Fibroblast of skin of abdomen (primary cell): ENCODE data around the gene RASIP1.
A peak's percentile ranks its signal among the peaks of the same experiment; 100 is the strongest.

Experiments used
- DNase-seq: peaks from one replicate; pipeline ENCODE4 v3.0.0-alpha.2; 2013

RASIP1 gene

DNA sequence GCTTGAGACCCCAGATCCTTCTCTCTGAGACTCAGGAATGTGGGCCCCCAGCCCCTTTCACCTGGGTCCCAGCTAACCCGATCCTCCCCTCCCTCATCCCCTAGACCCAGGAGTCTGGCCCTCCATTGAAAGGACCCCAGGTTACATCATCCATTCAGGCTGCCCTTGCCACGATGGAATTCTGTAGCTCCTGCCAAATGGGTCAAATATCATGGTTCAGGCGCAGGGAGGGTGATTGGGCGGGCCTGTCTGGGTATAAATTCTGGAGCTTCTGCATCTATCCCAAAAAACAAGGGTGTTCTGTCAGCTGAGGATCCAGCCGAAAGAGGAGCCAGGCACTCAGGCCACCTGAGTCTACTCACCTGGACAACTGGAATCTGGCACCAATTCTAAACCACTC lies 15.4 kb upstream of the RASIP1 start:
- no peak for DNase-seq

DNA sequence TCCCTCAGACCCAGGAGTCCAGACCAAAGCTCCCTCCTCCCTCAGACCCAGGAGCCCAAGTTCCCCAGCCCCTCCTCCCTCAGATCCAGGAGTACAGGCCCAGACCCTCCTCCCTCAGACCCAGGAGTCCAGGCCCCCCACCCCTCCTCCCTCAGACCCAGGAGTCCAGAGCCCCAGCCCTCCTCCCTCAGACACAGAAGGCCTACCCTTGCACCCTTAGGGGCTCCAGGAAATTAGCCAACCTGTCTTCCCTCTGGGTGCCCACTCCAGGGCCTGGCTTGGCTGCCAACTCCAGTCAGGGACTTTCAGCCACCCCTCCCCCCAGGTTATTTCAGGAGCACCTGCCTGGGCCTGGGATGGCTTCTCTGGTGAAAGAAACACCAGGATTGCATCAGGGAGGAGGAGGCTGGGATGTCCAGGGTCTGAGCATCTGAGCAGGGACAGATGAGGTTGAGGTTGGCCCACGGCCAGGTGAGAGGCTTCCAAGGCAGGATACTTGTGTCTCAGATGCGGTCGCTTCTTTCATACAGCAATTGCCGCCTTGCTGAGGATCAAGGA lies 14.8 kb upstream of the RASIP1 start, which contains the start of gene FGF21:
TSS of gene FGF21 (plus strand) at position 441 of the 558 bp plus-strand sequence. CDS start 713 bp downstream, outside the sequence.
- peak; percentile 35 for DNase-seq

DNA sequence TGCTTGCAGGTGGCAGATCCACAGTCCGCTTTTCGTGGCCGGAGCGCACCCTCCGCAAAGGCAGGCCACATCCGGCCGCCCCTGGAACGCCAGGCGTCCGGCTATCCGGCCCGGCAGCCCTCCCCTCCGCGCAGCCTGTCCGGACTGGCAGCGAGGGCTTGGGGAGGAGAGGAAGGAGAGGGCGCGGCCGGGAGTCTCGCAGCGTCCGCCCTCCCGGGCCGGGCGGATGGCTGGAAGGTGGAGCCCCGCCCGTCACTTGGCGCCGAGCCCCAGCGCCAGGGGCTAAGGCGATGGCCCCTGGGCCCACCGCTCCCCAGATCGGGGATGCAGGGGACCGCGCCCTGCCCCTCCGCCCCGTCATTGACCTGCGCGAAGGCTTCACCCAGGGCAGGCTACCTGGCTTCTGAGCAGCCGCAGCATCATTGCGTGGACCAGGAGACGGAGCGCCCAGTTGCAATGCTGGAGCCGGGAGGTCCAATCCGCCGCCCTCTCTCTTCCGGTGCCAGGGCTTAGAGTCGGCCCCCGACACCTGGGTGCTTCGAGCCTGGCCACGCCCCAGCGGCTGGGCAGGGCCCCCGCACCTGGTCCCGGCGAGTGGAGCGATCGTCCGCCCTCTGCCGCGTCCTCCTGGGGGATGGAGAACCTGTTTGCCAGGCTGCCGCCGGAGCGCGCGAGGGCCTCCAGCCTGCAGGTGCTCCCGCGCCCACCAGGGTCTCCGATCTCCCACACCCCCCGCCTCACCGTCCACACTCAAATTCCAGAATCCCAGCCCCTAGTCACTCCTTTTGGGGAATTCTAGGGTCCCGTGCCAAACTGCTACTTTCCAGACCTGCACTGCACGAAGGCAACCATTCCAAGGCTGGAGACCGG lies 12.3 kb upstream of the RASIP1 start, which contains the start of gene FUT1:
TSS of gene FUT1 (minus strand) at position 146 of the 870 bp plus-strand sequence. CDS start 1,360 bp downstream, outside the sequence.
- no peak for DNase-seq

DNA sequence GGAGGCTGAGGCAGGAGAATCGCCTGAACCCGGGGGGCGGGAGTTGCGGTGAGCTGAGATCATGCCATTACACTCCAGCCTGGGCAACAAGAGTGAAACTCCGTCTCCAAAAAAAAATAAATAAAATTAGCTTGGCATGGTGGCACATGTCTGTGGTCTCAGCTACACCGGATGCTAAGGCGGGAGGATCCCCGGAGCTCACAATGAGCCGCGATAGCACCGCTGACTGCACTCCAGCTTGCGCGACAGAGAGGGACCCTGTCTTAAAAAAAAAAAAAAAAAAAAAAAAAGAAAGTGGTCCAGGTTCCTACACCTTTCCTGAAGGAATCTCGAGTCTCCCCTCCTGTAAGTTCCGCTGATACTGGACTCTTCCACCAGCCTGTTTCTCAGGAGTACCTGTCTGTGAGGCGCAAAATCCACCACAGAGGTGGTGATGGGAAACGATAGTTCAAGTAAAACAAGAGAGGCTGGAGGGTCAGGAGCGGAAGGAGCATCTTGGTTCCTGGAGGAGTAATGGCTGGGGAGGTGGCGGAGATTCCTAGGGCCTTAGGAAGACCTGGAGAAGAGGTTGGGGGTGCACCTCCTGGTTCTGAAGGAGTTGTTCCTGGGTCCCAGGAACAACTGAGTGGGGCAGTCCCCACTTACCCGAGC lies 11.6 kb upstream of the RASIP1 start:
- no peak for DNase-seq

DNA sequence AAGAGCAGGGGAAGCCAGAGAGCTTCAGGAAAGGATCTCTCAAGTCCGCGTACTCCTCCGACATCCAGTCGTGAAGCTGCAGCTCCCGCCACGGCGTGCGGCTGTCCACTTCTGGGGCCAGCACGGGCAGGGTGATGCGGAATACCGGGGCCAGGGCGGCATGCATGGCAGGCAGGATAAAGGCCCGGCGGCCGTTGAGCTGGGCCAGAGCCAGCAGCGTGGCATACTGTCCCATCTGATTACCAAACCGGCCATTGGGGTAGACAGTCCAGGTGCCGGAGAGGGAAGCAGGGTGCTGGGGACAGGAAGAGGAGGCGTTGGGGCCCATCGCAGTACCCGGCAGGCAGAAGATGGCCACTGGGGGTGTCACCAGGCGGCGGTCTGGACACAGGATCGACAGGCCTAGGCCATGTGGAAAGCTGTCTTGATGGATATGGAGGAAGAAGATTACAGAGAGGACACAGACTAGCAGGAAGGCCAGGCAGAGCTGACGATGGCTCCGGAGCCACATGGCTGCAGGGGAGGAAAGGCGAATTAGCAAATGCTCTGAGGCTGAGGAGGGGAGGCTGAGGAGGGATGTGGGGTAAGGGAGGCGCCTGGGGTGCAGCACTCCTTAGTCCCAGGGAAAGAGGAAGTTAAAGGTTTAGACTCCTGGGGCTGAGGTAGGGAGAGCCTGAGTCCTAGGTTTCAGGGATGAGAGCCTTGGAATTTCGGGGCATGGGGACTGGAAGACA lies 10.5 kb upstream of the RASIP1 start:
- DNase-seq: no peak

DNA sequence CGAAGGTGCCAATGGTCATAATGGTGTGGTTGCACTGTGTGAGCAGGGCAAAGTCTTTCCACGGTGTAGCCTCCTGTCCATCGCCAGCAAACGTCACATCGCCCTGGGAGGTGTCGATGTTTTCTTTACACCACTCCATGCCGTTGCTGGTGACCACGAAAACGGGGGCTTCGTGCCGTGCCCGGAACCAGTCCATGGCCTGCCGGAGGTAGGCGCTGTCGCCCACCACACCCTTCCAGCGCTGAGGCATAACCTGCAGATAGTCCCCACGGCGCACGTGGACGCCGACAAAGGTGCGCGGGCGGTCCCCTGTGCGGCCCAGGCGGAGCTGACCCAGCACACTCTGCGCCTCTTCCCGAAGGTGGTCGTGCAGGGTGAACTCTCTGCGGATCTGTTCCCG lies 9.9 kb upstream of the RASIP1 start:
- no peak for DNase-seq

DNA sequence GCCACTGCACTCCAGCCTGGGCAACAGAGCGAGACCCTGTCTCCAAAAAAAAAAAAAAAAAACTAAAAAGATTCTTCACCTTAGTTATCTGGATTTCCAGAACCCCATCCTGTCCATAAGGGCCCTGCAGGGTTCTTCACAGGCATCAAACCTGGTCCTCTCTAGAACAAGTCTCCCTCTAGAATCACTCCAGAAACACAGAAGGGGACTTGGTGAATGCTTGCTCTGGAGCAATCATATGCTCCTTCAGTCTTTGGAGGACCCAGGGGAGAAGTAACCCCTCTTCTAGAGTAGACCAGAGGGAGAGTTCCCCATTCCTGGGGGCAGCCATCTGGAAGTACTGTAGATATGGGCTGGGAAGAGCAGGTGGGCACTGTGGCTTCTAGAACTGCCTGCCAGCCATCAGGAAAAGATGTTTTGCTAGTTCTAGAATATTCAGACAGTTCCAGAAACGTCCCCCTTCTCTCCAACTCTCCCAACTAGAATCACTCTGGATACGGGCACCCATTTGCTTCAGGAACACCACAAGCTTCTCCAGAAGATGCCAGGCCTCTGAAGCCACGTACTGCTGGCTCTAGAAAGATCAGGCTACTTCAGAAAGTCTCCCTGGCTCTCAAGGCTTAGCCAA lies 9.3 kb upstream of the RASIP1 start:
- DNase-seq: no peak

DNA sequence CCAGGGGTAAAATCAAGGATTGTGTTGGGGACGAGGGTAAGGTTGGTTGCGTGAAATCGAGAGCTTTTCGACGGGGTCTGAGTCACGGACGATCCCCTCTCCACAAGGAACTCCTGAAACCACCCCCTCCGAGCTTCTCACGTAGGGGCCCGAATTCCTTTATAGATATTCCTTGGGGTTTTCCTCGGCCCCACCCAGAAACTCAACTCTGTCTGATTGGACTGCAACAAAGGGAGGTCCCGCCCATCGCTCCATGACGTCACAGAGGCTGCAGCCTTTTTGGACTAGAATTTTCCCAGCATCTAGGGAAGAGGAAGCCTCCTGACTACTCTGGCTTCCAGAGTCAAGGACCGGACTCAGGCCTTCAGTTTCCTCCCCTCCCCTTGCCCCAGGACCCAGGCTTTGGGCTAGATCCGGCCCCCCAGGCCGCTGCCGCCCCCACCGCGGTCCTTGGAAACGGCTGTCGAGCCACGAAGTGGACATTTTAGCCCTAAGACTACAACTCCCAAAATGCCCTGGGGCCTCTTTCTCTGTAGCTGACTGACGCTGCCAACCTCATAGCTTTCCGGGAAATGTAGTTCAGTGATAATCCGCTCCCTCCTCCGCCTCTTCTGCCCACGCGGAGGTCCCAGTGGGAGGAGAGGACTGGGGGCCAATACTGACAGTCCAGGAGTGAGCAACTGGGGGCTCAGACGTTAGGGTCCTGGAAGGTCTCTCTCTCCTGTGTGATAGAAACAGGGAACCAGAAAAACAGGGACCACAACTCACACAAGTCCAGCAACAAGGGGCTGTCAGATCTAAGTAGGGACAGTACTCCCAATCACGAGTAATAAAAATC lies 6.5 kb upstream of the RASIP1 start, which contains the start of gene IZUMO1:
TSS of gene IZUMO1 (minus strand) at position 172 of the 838 bp plus-strand sequence. CDS start 1,050 bp downstream, outside the sequence.
- DNase-seq: peak; percentile 90

DNA sequence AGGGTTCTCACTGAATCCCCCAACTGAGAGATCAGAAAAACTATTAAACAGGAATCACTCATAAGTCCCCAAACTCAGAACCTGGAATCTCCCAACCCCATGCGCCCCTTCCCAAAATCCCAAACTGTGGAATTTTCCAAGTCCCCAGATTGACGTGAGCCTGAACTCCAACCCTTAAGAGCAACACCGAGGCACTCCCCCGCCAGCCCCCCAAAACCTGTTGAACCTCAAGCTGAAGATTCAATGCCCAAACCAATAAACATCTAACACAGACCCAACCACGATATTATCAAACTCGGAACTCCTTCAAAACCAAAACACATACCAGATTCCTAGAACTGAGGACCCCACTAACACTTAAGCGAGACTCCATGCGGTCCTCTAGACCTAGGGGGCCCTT lies 5.7 kb upstream of the RASIP1 start:
- DNase-seq: no peak

DNA sequence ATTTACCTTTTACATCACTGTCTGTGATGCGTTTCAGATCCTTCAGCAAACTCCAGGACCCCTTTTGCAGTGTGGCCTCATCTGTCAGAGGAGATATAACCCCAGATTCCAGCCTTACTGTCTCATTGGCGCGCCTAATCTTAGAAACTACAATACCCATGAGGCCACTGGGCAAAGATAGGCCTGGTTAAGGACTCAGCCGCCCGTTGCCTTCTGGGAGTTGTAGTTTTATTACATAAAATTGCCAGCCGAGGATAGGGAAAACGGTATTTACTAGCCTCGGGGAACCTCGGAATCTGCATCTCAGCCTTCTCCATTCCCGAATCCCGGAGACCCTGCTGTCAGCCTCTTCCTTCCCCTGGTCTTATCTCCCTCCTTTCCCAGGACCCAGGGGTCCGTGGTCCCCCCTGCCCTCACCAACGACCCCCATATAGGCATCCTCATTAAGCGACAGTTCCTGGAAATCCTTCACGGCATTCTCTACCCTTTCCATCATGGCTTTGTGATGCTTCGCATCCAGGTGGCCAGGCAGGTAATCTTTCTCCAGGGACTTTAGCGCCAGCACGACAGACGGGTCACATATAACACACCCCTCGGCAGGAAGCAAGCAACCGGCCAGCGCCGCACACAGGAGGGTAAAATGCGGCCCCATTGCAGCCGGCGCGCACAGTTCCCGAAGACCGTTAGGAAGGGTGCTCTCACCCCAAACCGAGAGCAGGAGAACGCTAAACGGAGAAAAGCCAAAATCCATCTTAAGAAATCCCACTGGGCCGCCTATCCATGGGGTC lies 5.0 kb upstream of the RASIP1 start:
- DNase-seq: peak; percentile 49

DNA sequence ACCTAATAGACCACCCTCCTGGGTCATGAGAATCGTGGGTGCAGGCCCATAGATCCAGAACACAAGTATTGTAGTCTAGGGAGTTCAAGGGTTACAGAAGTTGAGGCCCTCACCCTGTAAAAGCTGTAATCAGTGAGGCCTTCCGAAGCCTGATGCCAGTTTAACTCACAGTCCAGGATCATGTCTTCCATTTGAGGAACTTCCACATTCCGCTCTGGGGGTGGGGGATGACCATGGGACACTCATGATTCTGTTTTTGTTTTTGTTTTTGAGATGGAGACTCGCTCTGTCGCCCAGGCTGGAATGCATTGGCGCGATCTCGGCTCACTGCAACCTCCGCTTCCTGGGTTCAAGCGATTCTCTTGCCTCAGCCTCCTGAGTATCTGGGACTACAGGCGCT lies 1.7 kb upstream of the RASIP1 start:
- no peak for DNase-seq

DNA sequence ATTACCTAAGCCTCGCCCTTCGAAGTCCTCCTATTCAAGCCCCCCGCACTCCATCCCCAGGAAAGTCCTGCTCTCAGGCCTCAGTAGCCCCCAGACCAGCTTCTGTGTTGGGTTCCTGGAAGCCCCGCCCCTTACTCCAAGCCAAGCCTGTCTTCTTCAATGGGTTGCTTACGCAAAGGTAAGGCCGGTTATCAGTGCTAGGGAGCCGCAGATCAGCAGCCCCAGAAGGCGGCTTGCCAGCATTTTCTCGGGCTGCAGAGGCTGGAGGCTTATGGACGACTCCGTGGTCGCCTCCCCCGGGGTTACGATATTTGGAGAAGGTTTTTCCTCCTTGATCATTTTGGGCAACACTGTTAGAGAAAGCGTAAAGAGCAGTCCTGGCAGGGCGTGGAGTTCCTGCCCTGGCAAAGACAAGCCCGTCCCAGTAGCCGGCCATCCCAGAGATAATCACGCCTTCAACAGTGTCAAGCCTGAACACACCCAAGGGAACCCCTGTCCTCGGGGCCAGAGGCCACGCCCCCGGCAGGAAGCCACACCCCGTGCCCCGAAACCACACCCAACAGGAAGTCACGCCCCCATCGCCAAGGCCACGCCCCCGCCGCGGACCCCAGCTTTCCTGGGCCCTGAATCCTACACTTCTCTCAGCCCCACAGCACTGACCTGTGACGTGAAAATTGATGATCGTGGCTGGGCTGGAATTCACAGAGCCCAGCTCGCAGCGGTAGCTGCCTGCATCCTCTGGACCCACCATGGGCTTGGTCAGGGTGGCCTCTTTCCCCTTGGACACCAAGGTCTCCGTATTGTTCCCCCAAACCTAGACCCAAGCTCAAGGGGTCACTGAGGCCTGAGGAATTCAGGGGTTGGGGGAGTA lies 954 bp upstream of the RASIP1 start:
- no peak for DNase-seq

DNA sequence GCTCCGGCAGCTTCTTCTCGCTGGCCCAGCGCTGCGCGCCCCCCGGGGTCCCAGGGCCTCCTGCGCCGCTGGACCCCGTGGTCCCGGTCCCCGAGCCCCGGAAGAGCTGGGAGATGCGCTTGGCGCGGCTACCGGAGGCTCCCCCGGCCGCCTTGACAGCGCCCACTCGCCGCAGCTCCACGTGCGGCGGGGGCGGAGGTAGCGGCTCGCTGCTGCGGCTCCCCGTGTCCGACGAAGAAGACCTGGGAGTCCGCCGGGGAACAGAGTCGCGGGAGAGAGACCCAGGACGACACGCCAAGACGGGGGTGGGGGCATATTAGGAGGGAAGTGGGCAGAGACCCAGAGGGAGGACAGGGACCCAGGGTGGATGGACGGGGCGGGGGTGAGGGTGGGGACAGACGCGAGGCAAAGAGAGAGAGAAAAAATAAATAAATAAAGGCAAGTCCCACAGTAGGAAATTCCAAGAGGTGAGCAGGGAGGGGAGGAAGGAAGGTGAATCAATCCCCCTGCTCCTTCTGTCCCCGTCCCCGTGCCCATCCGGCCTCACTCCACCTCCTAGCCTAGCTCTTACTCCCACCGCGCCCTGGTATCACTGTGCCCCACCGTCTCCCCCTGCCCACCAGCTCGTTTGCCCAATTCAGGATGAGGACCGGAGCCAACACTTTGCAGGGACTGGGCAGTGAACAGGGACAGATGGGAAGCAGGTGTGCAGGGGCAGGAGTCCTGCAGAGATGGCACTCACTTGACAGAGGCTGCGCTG lies 826 bp downstream of the RASIP1 start:
- no peak for DNase-seq

DNA sequence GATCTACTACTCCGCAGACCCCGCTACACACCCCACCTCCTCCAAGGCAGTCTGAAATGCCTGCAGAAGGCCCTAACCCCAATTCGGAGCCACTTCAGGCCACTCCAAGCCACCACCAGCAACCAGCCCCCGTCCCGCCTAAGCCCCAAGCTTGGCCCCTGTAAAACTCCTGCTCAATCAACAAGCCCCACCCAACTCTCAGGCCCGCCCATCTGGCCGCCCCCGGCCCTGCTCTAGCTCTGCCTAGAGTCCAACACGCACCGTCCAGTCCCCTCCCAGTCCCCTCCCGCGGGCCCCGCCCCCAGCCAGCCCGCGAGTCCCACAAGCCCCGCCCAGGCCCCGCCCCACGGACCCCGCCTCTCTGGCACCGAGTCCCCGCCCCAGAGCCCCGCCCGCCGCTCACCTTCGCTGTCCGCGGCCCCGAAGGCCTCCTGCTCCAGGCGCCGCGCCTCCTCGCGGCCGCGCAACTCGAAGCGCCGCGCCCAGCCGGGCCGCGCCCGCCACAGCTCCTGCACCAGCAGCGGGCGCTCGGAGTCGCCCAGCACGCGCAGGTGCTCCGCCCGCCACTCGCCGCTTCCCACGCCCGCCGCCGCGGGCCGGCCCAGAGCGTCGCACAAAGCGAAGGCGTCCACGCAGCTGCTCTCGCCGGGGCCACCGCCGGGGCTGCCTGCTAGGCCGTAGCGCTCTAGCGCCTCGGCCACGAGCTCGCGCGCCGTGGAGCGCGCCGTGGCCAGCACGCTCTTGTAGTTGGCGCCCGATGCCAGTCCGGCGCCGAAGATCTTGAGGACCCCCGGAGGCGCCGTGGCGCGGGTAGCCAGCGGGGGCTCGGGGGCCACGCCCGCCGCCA lies 1.6 kb downstream of the RASIP1 start:
- DNase-seq: peak; percentile 68

DNA sequence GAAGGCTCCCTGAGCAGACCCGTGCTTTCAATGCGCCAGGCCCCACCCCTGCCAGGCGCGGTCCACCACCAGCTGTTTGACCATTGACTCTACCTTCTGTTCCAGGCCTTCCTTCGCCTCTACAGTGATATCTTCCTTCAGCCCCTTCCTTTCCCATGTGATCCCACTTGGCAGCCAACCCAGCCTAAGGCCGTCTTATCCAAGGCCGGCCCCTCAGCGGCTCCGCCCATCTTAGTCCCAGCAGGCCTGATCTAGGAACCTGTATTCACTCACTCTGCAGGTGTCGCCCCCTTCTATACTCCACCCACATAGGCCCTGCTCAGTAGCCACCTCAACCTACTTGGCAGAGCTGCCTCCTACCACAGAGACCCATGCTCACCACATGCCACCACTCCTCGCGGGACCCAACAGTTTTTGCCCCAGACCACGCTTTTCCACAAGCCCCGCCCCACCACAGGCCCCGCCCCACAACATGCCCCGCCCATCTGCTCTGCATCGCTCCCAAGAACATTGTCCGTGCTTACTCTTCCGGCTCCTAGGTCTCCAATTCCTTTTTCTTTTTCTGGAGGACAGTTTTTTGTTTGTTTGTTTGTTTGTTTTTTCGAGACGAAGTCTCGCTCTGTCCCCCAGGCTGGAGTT lies 2.9 kb downstream of the RASIP1 start:
- DNase-seq: no peak

DNA sequence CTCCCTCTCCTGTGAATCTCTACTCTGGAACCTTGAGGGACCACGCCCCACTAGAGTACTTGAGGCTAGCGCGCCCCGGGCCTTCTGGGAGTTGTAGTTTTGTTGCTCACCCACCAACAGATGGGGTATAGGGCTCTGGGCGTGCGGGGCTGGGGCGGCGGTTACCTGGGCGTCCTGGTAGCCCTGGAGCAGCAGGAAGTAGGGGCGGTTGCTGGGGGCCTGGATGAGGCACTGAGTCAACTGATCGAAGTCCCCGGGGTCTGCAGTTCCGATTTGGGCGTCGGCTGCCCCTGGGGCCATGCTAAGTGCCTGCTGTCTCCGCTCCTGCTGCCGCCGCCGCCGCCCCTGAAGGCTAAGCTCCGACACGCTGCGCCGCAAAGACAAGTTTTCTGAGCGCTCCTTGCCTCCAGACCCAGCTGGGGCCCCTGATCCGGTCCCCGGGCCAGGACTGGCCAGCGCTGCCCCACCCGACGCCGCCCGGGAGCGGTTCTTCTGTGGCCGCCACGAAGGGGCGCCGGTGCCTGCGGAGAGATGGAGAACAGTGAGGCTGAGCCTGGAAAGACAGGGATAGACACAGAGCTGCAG lies 5.3 kb downstream of the RASIP1 start:
- DNase-seq: no peak

DNA sequence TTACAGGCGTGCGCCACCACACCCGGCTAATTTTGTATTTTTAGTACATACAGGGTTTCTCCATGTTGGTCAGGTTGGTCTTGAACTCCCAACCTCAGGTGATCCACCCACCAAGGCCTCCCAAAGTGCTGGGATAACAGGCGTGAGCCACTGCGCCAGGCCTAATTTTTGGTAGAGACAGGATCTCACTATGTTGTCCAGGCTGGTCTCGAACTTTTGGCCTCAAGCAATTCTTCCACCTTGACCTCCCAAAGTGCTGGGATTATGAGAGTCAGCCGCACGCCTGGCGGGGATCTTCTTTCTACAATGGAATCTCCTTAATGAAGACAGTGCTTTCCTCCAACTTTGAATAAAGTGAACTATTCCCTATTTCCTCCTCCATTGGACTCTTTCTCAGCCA lies 5.8 kb downstream of the RASIP1 start:
- no peak for DNase-seq
